ENCODE data around the gene IL22RA2. TPM values are rescaled to one million over a fixed set of nuclear protein-coding genes. Genes with fewer than 3 reads are reported as not detected.

The IL22RA2 gene
- total and polyA plus RNA-seq, 9 of the 15 experiments (the other 6 are each of a cell fraction or from before 2014, with no cell fraction given): 0.03 TPM; not detected in 8

DNA sequence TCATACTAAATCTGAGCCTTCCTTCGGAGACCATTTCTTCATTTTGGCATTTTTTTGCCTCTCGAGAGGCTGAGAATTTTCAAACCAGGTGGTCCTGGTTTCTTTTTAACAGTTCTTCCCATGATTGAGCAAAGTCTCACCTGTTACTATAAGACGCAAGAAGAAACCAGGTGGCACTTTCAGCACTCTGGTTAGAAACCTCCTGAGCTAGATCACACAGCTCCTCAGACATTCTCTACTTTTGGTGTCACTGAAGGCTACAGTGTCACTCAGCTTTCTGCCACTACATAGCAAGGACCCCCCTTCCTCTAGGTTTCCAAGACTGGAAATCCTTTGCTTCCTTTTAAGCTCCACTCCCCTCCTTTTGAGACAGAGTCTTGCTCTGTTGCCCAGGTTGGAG lies 38.5 kb upstream of the IL22RA2 start (continued):
- TF ChIP-seq IRF1 (CRISPR knock-in tag; IDR thresholded peaks at IDR 0.05; ENCODE audit: borderline replicate concordance): no peak

GRCh38 chr6:137210903-137211302 lies 37.5 kb upstream of the IL22RA2 start:
- Histone ChIP-seq H3K9me1 (ENCODE audit: control insufficient read depth, insufficient read depth, low read length) (no peaks in the 10 kb centered on the region), H3K9me3 (replicated peaks; ENCODE audit: control insufficient read depth, insufficient read depth, low read depth, low read length) (peaks cover 6% of the 10 kb centered on the region), H3K36me3 (ENCODE audit: control insufficient read depth, insufficient read depth, low read length) (peaks cover 13% of the 10 kb centered on the region; the same call in 2 of the 3 replicates), H3K79me2 (ENCODE audit: control insufficient read depth, insufficient read depth, low read length) (peaks cover 60% of the 10 kb centered on the region), H3K9ac (ENCODE audit: insufficient read depth in 1 of 2, low read depth in 2 of 2, low read length in 2 of 2) (no peak overlapping the region), H3K4me2 (ENCODE audit: insufficient read depth, low read length) (no peak overlapping the region), H4K20me1 (replicated peaks; ENCODE audit: control insufficient read depth, insufficient read depth, low read length) (no peaks in the 10 kb centered on the region), H3K27ac (ENCODE audit: extremely low read depth, low read depth, low read length) (no peak overlapping the region), H3K4me3 (no peak overlapping the region), H3K4me1 (replicated peaks in 1 of 2; ENCODE audit: control insufficient read depth in 2 of 2, insufficient read depth in 2 of 2, low read length in 2 of 2) (peaks cover 0 to 10% of the 10 kb centered on the region in 2 experiments; a peak in 3 of 5 replicates), H2AFZ (ENCODE audit: low read depth, low read length) (no peak overlapping the region), H3K27me3 (ENCODE audit: control insufficient read depth in 2 of 2, insufficient read depth in 2 of 2, low read length in 2 of 2) (no peaks in the 10 kb centered on the region)
- DNase-seq (ENCODE audit: extremely low read depth in 1 of 4, low spot score in 3 of 4): no peak
- no peak for FAIRE-seq
- CTCF ChIA-PET (ENCODE audit: low intra/inter-chr PET ratio): no interaction called here
- POLR2A ChIA-PET: no interaction called here
- ATAC-seq: no peak
- intact Hi-C loops (cut with micrococcal nuclease): no loop called here
- in situ Hi-C loops (cut with MboI): no loop called here
- no TSS peak for BruUV-seq (replicated peaks)
- TF ChIP-seq SRF (CRISPR knock-in tag; IDR thresholded peaks at IDR 0.05): no peak
- no peak for TF ChIP-seq U2AF2 (optimal IDR thresholded peaks at IDR 0.05; ENCODE audit: low read depth, low read length)
- TF ChIP-seq BRD4 (IDR thresholded peaks at IDR 0.05): no peak
- TF ChIP-seq ATF1 (CRISPR knock-in tag; IDR thresholded peaks at IDR 0.05): no peak
- TF ChIP-seq ATF1 (tag; IDR thresholded peaks at IDR 0.05): no peak
- TF ChIP-seq, protein P1, sequence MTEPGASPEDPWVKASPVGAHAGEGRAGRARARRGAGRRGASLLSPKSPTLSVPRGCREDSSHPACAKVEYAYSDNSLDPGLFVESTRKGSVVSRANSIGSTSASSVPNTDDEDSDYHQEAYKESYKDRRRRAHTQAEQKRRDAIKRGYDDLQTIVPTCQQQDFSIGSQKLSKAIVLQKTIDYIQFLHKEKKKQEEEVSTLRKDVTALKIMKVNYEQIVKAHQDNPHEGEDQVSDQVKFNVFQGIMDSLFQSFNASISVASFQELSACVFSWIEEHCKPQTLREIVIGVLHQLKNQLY (CRISPR knock-in tag; conservative IDR thresholded peaks at IDR 0.05): no peak
- TF ChIP-seq ZNF354B (CRISPR knock-in tag; IDR thresholded peaks at IDR 0.05): no peak
- TF ChIP-seq, protein P2, sequence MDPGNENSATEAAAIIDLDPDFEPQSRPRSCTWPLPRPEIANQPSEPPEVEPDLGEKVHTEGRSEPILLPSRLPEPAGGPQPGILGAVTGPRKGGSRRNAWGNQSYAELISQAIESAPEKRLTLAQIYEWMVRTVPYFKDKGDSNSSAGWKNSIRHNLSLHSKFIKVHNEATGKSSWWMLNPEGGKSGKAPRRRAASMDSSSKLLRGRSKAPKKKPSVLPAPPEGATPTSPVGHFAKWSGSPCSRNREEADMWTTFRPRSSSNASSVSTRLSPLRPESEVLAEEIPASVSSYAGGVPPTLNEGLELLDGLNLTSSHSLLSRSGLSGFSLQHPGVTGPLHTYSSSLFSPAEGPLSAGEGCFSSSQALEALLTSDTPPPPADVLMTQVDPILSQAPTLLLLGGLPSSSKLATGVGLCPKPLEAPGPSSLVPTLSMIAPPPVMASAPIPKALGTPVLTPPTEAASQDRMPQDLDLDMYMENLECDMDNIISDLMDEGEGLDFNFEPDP (CRISPR knock-in tag; IDR thresholded peaks at IDR 0.05): no peak
- TF ChIP-seq NR2F6 (CRISPR knock-in tag; IDR thresholded peaks at IDR 0.05): no peak
- TF ChIP-seq HDAC6 (IDR thresholded peaks at IDR 0.05; ENCODE audit: low read depth, low read length): no peak
- TF ChIP-seq DMBX1 (CRISPR knock-in tag; IDR thresholded peaks at IDR 0.05; ENCODE audit: borderline replicate concordance): no peak

Data from K562 (cell line).